OCI-M2 (cell line): Measurements from ENCODE around the gene PCCB.
"Not testable (repeated sequence)": the region's sequence is repeated elsewhere in the genome, so short reads cannot be mapped to it uniquely, and the experiment has no call there.

ENCODE experiments used
- DNase-seq: peaks from one replicate; lab custom pipeline; 2025; ENCODE audit not compliant: unreplicated experiment; lab: John Stamatoyannopoulos, UW

PCCB gene

GRCh38 chr3:136311968-136312367 is 61.8 kb downstream of the PCCB start:
- no peak for DNase-seq

GRCh38 chr3:136326316-136326715 is 76.2 kb downstream of the PCCB start:
- DNase-seq: no peak

GRCh38 chr3:136327671-136328070 is 77.5 kb downstream of the PCCB start:
- DNase-seq: no peak

- DNase-seq: no peak
Measured at GRCh38 chr3:136329593-136329992, 79.5 kb downstream of the PCCB start.

- no peak for DNase-seq
Measured at GRCh38 chr3:136330900-136331299, 80.8 kb downstream of the PCCB start.

GRCh38 chr3:136332302-136332701 is 82.2 kb downstream of the PCCB start:
- no peak for DNase-seq

GRCh38 chr3:136332776-136333175 is 82.6 kb downstream of the PCCB start:
- DNase-seq: no peak

- DNase-seq: no peak
Measured at GRCh38 chr3:136334209-136334608, 84.1 kb downstream of the PCCB start.

- not testable (repeated sequence) for DNase-seq
Measured at GRCh38 chr3:136334726-136335125, 84.6 kb downstream of the PCCB start.

- DNase-seq: no peak
Measured at GRCh38 chr3:136336329-136337100, 86.4 kb downstream of the PCCB start.

GRCh38 chr3:136343446-136343845 is 93.3 kb downstream of the PCCB start:
- DNase-seq: no peak

GRCh38 chr3:136343873-136344555 is 93.9 kb downstream of the PCCB start:
- DNase-seq: no peak

- DNase-seq: no peak
Measured at GRCh38 chr3:136346486-136346885, 96.3 kb downstream of the PCCB start.

- no peak for DNase-seq
Measured at GRCh38 chr3:136350132-136350531, 100.0 kb downstream of the PCCB start.

- DNase-seq: no peak
Measured at GRCh38 chr3:136350557-136350956, 100.4 kb downstream of the PCCB start.

GRCh38 chr3:136351351-136351750 is 101.2 kb downstream of the PCCB start:
- DNase-seq: no peak

- DNase-seq: no peak
Measured at GRCh38 chr3:136351905-136352304, 101.8 kb downstream of the PCCB start.

GRCh38 chr3:136353461-136353860 is 103.3 kb downstream of the PCCB start:
- DNase-seq: no peak

GRCh38 chr3:136366289-136366688 is 116.1 kb downstream of the PCCB start:
- no peak for DNase-seq

GRCh38 chr3:136375800-136376199 is 125.7 kb downstream of the PCCB start:
- not testable (repeated sequence) for DNase-seq

- DNase-seq: no peak
Measured at GRCh38 chr3:136377508-136377907, 127.4 kb downstream of the PCCB start.

GRCh38 chr3:136378011-136378410 is 127.9 kb downstream of the PCCB start:
- no peak for DNase-seq
